ENCODE results near the gene COL4A1.

COL4A1 gene

GRCh38 chr13:110107568-110108347, 199.2 kb downstream of the COL4A1 start:
- no peak for DNase-seq

- no peak for DNase-seq
Observed at GRCh38 chr13:110106726-110107125, 200.2 kb downstream of the COL4A1 start.

DNA sequence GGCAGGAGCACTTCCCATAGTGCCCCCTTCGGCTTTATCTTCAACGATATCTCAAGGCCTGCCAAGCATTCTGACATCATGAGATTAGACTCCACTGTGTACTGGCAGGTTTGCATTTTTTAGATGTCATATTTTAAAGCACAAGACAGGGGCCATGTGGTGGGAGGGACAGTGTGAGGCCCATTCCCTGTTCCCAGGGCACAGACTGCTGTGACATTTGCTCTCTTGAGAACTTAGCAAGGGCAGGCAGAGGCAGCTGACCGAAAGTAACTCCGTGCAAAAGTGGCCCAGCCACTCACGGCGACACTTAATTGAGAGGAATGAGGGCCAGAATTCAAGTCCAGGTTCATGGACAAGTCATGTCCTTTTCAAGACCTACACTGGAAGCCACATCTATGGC, 201.8 kb downstream of the COL4A1 start:
- DNase-seq, result no peak

- no peak for DNase-seq
Observed at GRCh38 chr13:110103534-110103933, 203.4 kb downstream of the COL4A1 start.

- DNase-seq, result no peak
Observed at GRCh38 chr13:110103026-110103425, 203.9 kb downstream of the COL4A1 start.

- no peak for DNase-seq
Observed at GRCh38 chr13:110102053-110102452, 204.9 kb downstream of the COL4A1 start.

DNA sequence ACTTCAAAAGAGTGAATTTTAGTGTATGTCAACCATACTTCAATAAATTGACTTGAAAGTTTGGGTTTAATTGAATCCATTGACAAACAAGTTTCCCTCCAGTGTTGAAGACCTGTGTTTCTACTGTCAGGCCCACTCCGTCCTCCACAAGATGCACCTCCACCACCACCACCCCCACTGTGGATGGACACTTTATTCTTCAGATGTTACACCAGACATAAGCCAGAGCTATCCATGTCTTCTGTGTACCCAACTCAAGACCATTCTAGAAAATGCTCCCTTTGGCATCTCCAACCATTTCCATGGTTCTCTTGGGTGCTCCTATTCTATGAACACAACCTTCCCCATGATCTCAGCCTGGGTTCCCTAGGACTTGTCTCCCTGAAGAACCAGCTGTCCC, 207.0 kb downstream of the COL4A1 start:
- no peak for DNase-seq

Data from NCI-H345 (cell line).